Glomerular visceral epithelial cell (primary cell): ENCODE measurements around the gene PTPRU.

ENCODE experiments used
- DNase-seq: peaks from one replicate; pipeline ENCODE4 v3.0.0-alpha.2; 2016; ENCODE audit errors: extremely low spot score

The PTPRU gene

DNA sequence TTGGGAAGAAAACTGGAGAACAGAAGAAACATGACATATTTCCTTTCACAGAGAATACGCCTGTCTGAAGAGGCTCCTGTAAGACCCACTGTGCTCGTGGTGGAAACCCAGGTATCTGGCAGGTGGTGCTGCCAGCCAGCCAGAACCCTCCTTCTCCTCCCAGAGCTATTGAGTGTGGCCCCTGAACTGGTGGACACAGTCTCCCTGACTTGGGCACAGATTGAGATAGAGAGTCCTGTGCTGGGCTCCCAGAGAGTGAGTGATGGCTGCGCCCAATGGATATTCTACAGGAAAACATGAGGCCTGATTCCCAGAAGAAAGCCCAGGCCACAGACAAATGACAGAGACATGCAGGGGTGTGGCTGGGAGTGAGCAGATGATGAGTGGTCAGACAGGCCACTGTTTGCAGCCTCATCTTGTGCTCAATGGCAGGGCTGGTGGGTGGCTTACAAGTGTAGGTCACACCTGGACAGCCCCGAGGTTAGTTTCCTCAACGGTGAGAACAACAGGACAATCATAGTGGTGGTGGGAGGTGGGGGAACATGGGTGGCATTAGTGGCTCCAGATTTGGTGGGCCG lies 127.9 kb downstream of the PTPRU start:
- no peak for DNase-seq

DNA sequence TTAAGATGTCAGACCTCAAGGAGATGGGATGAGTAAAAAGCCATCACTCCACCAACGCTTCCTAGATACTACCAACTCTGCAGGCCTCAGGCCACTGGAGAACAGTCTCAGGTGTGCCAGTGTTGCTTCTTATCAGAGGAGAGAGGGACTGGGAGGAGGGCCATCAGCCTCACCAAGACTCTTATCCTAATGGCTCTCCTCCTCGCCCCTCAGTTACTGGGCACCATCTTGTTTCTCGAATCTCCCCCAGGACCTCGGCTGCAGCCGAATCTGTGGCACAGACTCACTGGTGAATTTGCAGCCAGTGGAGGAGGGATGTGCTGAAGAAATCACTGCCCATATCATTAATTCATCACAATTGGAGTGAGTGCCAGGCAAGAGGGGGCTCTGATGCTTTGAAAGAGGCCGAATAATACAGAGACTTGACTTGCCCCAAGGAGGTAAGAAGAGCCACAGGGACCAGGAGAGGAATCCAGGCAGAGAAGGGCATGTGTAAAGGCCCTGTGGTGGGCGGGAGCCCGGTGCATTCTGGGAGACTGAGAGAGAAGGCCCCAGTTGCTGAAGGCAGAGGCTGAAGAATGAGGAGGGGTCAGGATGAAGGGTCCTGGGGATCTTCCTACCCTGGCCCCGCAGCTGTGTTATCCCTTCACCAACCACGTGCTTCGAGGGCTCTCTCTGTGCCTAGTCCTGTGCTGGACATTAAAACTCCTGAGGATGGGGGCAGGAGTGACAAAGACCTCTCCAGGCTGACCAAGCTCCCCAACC lies 129.8 kb downstream of the PTPRU start:
- no peak for DNase-seq

DNA sequence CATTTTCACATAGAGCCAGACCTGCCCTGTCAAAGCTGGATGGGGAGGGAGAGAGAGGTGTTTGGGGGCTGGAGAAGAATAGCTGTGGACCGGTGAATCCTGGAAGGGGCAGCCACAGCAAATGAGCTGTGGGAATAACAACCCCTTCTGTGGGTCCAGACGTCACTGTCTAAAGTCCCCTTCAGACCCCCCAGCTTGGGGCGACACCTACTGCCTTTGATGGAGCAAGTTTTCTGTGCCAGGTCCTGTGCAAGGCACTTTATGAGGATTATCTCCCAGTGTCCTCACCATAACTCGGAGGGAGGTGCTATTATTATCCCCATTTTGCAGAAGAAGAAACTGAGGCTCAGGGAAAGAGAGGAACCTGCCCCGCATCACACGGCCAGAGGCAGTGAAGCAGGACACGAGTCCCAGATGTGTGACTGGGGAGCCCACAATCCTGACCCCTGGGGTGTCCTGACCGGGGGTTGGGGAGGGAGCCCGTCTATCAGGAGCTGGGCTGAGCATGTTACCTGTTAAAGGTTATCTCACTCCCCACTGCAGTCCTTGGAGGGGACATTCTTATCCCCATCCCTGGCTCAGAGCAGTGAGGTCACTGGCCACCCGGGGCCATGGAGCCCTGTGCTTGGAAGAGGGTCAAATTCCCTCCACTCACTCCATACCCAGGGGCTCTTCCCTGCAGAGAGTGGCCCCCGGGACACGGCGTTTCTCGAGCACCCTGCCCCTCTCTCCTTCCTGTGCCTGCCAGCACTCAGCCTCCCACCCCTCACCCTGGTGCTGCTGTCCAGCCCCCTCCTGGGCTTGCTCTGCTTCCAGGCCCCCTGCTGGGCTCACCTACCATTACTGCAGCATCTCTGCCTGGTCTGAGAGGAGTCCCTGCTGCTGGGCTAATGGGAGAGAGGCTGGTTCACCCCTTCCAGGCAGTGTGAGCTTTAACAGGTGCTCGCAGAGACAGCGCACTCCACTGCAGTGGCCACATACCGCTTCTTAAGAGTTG lies 132.9 kb downstream of the PTPRU start:
- DNase-seq = no peak

DNA sequence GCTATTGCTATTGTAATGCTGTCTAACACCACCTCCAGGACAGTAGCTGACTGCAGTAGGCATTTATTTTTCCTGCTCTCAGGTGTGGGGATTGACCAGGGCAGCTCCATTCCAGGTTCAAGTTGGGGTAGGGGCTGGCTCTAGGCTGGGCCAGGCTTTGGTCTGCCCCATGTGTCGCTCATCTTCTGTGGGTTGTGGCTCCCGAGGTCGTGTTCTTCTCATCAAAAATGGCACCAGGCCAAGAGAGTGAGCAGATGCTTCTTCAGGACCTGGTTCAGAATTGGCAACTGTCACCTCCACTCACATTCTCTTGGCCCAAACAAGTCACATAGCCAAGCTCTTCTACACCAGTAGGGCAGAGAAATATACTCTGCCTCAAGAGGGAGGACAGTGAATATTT lies 133.7 kb downstream of the PTPRU start:
- no peak for DNase-seq

DNA sequence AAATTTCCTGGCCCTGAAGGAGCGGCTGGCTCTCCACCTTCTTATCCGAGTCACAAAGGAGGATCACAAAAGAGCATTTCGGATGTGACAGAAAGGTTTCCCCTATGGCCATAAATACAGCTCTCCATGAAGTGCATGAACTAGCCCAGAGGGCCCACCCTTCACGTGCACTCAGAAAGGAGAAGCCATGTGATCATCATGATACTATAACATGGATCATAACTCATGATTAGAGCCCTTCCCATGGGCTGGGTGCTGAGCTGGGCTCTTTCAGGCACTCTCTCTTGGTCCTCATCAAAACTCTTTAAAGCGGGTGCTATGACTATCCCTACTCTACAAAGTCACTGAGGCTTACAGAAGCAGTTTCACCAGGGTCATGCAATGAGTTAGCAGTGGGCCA lies 135.0 kb downstream of the PTPRU start:
- DNase-seq = no peak

DNA sequence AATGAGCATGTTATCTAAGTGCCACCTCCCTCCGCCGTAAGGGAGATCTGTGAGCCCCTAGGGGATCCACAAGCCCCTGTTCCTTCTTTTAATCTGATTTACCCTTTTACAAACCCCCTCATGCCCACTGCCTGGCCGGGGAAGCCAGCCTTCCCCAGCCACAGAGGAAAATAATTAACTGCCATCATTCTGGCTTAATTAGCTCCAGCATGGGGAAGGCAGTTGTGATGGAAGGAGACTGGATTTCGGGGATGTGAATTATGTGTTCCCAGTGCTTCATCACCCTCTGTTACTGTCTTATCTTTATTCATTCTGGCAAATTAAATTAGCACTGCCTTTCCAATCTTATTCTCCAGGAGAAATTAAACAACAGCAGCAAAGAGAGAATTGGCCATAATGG lies 135.8 kb downstream of the PTPRU start:
- no peak for DNase-seq
